ENCODE data around the gene ZFP1. TPM values are rescaled to one million over a fixed set of nuclear protein-coding genes. Genes with fewer than 3 reads are reported as not detected.

ZFP1 gene
- total RNA-seq, 4 donors from 2014 or later: 4.8 to 8.7 (median 6.5) TPM

DNA sequence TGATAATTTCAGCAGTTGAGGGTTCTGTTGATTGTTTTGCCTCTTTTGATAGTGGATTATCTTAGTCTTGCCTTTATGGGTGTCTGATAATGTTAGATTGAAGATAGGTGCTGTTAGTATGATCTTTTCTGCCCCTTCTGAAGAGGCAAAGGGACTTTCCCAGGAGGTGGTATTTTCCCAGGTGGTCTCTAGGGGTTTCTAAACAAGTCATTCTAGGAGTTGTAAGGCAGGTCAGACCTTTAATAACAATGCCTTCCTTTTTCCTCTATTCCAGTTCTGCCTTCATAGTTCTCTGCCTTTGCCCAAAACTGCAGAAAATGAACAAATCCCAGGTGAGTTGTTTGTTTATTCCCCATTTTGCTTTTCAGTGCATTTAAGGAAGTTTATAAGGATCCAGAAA is 4.3 kb downstream of the ZFP1 start:
- no peak for DNase-seq (ENCODE audit: low spot score in 2 of 2)
- H3K4me3 ChIP-seq (ENCODE audit: low read depth, poor library complexity, severe bottlenecking): no peak overlapping the region
- TF ChIP-seq, protein P1, sequence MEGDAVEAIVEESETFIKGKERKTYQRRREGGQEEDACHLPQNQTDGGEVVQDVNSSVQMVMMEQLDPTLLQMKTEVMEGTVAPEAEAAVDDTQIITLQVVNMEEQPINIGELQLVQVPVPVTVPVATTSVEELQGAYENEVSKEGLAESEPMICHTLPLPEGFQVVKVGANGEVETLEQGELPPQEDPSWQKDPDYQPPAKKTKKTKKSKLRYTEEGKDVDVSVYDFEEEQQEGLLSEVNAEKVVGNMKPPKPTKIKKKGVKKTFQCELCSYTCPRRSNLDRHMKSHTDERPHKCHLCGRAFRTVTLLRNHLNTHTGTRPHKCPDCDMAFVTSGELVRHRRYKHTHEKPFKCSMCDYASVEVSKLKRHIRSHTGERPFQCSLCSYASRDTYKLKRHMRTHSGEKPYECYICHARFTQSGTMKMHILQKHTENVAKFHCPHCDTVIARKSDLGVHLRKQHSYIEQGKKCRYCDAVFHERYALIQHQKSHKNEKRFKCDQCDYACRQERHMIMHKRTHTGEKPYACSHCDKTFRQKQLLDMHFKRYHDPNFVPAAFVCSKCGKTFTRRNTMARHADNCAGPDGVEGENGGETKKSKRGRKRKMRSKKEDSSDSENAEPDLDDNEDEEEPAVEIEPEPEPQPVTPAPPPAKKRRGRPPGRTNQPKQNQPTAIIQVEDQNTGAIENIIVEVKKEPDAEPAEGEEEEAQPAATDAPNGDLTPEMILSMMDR (IDR thresholded peaks at IDR 0.05): no peak
- no peak for TF ChIP-seq POLR2A (IDR thresholded peaks at IDR 0.05)
- intact Hi-C loops (cut with DNase I; ENCODE audit: low total_unique reads): no loop called here

DNA sequence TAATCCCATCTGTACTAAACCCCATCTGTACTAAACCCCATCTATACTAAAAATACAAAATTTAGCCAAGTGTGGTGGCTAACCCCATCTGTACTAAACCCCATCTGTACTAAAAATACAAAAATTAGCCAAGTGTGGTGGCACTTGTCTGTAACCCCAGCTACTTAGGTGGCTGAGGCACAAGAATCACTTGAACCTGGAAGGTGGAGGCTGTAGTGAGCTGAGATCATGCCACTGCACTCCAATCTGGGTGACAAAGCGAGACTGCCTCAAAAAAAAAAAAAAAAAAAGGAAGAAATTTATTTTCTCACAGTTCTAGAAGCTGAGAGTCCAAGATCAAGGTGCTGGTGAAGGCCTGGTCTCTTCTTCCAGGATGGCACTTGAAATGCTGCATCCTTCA is 12.1 kb downstream of the ZFP1 start:
- WGBS, 2 donors: 100% methylated on average over 1 of the region's 1 CpG
- DNase-seq (ENCODE audit: low spot score in 2 of 2): no peak
- no peak for TF ChIP-seq POLR2A (IDR thresholded peaks at IDR 0.05)
- TF ChIP-seq, protein P1 (IDR thresholded peaks at IDR 0.05): no peak
- intact Hi-C loops (cut with DNase I; ENCODE audit: low total_unique reads): no loop called here
- no peak overlapping the region for H3K4me3 ChIP-seq (ENCODE audit: low read depth, poor library complexity, severe bottlenecking)

DNA sequence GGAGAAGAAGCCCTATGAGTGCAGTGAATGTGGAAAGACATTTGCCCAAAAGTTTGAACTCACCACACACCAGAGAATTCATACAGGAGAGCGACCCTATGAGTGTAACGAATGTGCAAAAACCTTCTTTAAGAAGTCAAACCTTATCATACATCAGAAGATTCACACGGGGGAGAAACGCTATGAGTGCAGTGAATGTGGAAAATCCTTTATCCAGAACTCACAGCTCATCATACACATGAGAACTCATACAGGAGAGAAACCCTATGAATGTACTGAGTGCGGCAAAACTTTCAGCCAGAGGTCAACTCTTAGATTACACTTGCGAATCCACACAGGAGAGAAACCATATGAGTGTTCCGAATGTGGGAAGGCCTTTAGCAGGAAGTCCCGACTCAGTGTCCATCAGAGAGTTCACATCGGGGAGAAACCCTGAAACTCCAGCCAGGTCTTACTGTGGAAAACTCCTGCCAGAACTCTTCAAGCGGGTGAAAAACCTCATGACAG is 21.6 kb downstream of the ZFP1 start:
- intact Hi-C loops (cut with DNase I; ENCODE audit: low total_unique reads): no loop called here
- no peak overlapping the region for H3K4me3 ChIP-seq (ENCODE audit: low read depth, poor library complexity, severe bottlenecking)
- DNase-seq (ENCODE audit: low spot score in 2 of 2): no peak
- TF ChIP-seq, protein P1 (IDR thresholded peaks at IDR 0.05): no peak
- no peak for TF ChIP-seq POLR2A (IDR thresholded peaks at IDR 0.05)
- 93 to 96% methylated on average over 10 of the region's 10 CpGs for WGBS, 2 donors

DNA sequence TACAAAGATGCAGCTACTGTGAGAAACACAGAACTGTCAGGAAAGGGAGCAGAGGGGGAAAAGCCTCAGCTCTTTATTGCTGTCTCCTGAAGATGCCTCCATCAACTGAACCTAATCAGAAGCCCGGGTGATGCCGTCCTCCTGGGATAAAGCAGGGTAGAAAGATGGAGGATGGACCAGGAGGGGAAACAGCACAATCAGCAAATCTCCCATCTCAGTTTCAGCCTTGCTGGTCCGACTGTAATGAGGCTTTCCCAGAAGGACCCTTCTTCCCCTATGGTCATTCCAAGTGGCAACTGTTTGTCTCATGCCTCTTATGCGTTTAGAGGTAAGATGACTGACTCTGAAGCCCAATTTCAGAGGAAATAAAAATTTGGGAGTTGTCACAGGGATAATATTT is 24.3 kb downstream of the ZFP1 start:
- intact Hi-C loops (cut with DNase I; ENCODE audit: low total_unique reads): no loop called here
- H3K4me3 ChIP-seq (ENCODE audit: low read depth, poor library complexity, severe bottlenecking): no peak overlapping the region
- 96% methylated on average over 4 of the region's 4 CpGs for WGBS, 2 donors
- no peak for DNase-seq (ENCODE audit: low spot score in 2 of 2)
- no peak for TF ChIP-seq POLR2A (IDR thresholded peaks at IDR 0.05)
- TF ChIP-seq, protein P1 (IDR thresholded peaks at IDR 0.05): no peak

DNA sequence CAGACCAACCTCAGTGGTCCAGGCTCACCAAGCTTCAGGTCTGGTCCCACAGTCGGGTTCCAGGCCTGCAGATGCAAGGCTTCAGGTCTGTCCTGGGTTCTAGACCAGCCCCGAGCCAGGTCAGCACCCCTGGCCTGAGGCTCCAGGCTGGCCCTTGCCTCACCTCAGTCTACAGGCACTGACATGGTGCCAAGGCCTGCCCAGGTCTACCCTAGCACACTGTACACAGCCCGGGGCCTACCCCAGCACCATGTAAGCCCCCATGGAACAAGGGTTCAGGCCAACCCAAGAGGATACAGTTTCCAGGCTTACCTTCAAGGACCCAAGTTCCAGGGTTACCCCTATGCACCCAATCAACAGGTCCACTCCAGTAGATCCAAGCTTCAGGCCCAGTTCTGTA is 26.8 kb downstream of the ZFP1 start:
- no peak for DNase-seq (ENCODE audit: low spot score in 2 of 2)
- H3K4me3 ChIP-seq (ENCODE audit: low read depth, poor library complexity, severe bottlenecking): no peak overlapping the region
- 100% methylated on average over 3 of the region's 3 CpGs for WGBS, 2 donors
- intact Hi-C loops (cut with DNase I; ENCODE audit: low total_unique reads): no loop called here
- TF ChIP-seq, protein P1 (IDR thresholded peaks at IDR 0.05): no peak
- TF ChIP-seq POLR2A (IDR thresholded peaks at IDR 0.05): no peak

DNA sequence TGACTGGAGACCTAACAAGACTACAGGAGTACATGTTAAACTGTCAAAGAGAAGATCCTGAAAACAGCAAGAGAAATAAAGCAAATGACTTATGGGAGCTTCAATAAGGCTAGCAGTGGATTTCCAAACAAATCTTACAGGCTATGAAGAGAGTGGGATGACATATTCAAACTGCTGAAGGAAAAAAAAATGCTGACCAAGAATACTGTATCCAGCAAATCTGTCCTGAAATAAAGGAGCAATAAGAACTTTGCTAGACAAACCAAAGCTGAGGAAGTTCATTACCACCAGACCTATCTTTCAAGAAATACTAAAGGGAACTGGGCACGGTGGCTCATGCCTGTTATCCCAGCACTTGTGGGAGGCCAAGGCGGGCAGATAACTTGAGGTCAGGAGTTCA is 28.6 kb downstream of the ZFP1 start:
- no peak overlapping the region for H3K4me3 ChIP-seq (ENCODE audit: low read depth, poor library complexity, severe bottlenecking)
- no peak for TF ChIP-seq POLR2A (IDR thresholded peaks at IDR 0.05)
- TF ChIP-seq, protein P1 (IDR thresholded peaks at IDR 0.05): no peak
- WGBS, 2 donors: 91 to 95% methylated on average over 2 of the region's 2 CpGs
- no peak for DNase-seq (ENCODE audit: low spot score in 2 of 2)
- intact Hi-C loops (cut with DNase I; ENCODE audit: low total_unique reads): no loop called here

Data from lower leg skin (tissue), 4 donors.